ENCODE measurements around the gene RRH. TPM values are rescaled to one million over a fixed set of nuclear protein-coding genes. Genes with fewer than 3 reads are reported as not detected.

Gene RRH
- total RNA-seq, 4 donors from 2014 or later = 0.18 to 0.19 TPM; not detected in 2

- H3K9me3 ChIP-seq = no peaks in the 10 kb centered on the region
- TF ChIP-seq, protein P1, sequence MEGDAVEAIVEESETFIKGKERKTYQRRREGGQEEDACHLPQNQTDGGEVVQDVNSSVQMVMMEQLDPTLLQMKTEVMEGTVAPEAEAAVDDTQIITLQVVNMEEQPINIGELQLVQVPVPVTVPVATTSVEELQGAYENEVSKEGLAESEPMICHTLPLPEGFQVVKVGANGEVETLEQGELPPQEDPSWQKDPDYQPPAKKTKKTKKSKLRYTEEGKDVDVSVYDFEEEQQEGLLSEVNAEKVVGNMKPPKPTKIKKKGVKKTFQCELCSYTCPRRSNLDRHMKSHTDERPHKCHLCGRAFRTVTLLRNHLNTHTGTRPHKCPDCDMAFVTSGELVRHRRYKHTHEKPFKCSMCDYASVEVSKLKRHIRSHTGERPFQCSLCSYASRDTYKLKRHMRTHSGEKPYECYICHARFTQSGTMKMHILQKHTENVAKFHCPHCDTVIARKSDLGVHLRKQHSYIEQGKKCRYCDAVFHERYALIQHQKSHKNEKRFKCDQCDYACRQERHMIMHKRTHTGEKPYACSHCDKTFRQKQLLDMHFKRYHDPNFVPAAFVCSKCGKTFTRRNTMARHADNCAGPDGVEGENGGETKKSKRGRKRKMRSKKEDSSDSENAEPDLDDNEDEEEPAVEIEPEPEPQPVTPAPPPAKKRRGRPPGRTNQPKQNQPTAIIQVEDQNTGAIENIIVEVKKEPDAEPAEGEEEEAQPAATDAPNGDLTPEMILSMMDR (IDR thresholded peaks at IDR 0.05) = no peak
- no peak for TF ChIP-seq POLR2A (IDR thresholded peaks at IDR 0.05)
Measured at GRCh38 chr4:109886303-109886702, 58.5 kb downstream of the RRH start.

GRCh38 chr4:109887071-109887470, 59.3 kb downstream of the RRH start:
- Histone ChIP-seq H3K27ac (no peak overlapping the region), H3K4me1 (no peaks in the 10 kb centered on the region), H3K27me3 (no peaks in the 10 kb centered on the region), H3K36me3 (no peaks in the 10 kb centered on the region), H3K9me3 (no peaks in the 10 kb centered on the region), H3K4me3 (no peak overlapping the region)
- 36 to 42% methylated on average over 6 of the region's 6 CpGs for WGBS, 2 donors
- intact Hi-C loops (cut with DNase I) = no loop called here
- TF ChIP-seq, protein P1 (IDR thresholded peaks at IDR 0.05) = no peak
- TF ChIP-seq POLR2A (IDR thresholded peaks at IDR 0.05) = no peak
- DNase-seq = no peak

More at GRCh38 chr4:109886303-109886702, 58.5 kb downstream of the RRH start:
- no peaks in the 10 kb centered on the region for H3K36me3 ChIP-seq
- DNase-seq = no peak
- H3K27ac ChIP-seq = no peak overlapping the region
- H3K4me3 ChIP-seq = no peak overlapping the region
- intact Hi-C loops (cut with DNase I) = no loop called here
- H3K27me3 ChIP-seq = no peaks in the 10 kb centered on the region
- H3K4me1 ChIP-seq = no peaks in the 10 kb centered on the region

DNA sequence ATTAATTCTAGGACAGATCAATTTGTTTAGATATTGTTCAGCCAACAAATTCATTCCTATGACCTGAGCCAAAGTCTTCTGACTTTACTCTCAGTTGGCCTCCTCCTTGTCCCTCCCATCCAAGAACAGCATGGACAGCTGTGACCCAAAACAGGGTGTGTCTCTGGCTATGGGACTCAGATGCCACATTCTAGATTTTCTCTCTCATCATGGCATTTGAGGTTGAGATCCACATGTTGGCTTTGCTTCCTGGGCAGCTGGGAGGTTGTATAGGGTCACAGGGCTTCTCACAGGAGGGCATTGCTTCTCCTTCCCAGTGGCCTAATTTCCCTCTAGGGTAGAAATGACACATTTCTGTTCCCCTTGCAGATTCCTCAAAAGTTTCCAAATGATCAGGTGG, 62.3 kb downstream of the RRH start:
- no peaks in the 10 kb centered on the region for H3K9me3 ChIP-seq
- TF ChIP-seq, protein P1 (IDR thresholded peaks at IDR 0.05) = no peak
- no peak for TF ChIP-seq POLR2A (IDR thresholded peaks at IDR 0.05)
- no peaks in the 10 kb centered on the region for H3K27me3 ChIP-seq
- H3K36me3 ChIP-seq = no peaks in the 10 kb centered on the region
- no peaks in the 10 kb centered on the region for H3K4me1 ChIP-seq
- H3K4me3 ChIP-seq = no peak overlapping the region
- no peak overlapping the region for H3K27ac ChIP-seq
- DNase-seq = no peak
- intact Hi-C loops (cut with DNase I) = no loop called here

Other genes with a start within 250 kb of the RRH start
- gene CASP6, start 124.5 kb upstream of the RRH start, total RNA-seq = 10 to 100 TPM in 3 of 4 donors, 1 to 10 TPM in 1; 7.0 to 21.9 (median 15.4) TPM
- 10 to 100 TPM; 10.8 to 66.6 (median 25.2) TPM for gene PLA2G12A, start 97.9 kb upstream of the RRH start, total RNA-seq
- 10 to 100 TPM in 2 of 4 donors, 1 to 10 TPM in 2; 6.1 to 45.1 (median 11.0) TPM for gene CFI, start 26.0 kb upstream of the RRH start, total RNA-seq
- 10 to 100 TPM in 3 of 4 donors, 1 to 10 TPM in 1; 5.9 to 14.2 (median 11.3) TPM for gene GAR1, start 12.2 kb upstream of the RRH start, total RNA-seq
- under 1 TPM in 2 of 4 donors, not detected in 2; 0.15 to 0.38 TPM for gene LRIT3, start 20.1 kb downstream of the RRH start, total RNA-seq
- gene EGF, start 84.9 kb downstream of the RRH start, total RNA-seq = under 1 TPM; 0.19 to 0.70 (median 0.47) TPM